ENCODE data around the gene COX7B2. TPM values are rescaled to one million over a fixed set of nuclear protein-coding genes. Genes with fewer than 3 reads are reported as not detected.
A peak's percentile ranks its signal among the peaks of the same experiment; 100 is the strongest.

The COX7B2 gene
- total and polyA plus RNA-seq, 2 of the 4 experiments (the other 2 are of a cell fraction), result not detected

DNA sequence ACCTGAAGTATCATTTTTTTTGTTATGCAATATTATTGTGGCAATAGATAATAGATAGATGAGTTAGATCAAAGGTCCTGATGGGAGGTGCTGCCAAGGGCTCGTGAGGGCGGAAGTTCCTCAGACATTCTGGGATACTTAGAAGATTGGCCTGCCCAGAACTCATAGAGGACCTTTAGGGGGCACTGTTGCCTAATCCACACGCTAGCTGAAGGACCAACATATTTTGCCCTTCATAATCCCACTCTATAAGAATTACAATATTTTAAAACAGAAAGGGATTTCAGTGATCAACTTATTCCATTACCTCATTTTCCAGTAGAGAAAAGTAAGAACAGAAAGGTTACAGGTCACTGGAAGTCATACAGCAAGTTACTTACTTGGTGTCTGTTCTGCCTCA lies 22.9 kb upstream of the COX7B2 start:
- H3K27ac ChIP-seq (ENCODE audit: insufficient read depth, low read length), result no peak overlapping the region
- no peak overlapping the region for H2BK5ac ChIP-seq (ENCODE audit: low read depth, low read length, poor library complexity, severe bottlenecking)
- ATAC-seq (ENCODE audit: low read depth) (peak; percentile 91), DNase-seq (peak; percentile 70)
- dilution Hi-C loops (cut with HindIII; ENCODE audit: low sequenced_read_pairs, unreplicated experiment) (no loop called here), intact Hi-C loops (cut with micrococcal nuclease) (loop anchor here (1.0 to 5.0 kb wide), 6 partner anchors 70 to 630 kb away; no protein-coding TSS in a partner anchor), in situ Hi-C loops (cut with MboI; ENCODE audit: low sequenced_read_pairs) (loop anchor here (5.0 to 25.0 kb wide), 3 partner anchors 190 to 630 kb away; no protein-coding TSS in a partner anchor)
- H3K79me1 ChIP-seq (ENCODE audit: low read depth in 1 of 2, low read length in 2 of 2), result no peaks in the 10 kb centered on the region
- H3K18ac ChIP-seq (ENCODE audit: low read depth, low read length), result no peak overlapping the region
- no peaks in the 10 kb centered on the region for H3K9me3 ChIP-seq (ENCODE audit: control insufficient read depth, insufficient read depth, low read length)
- H2AK5ac ChIP-seq (ENCODE audit: low read depth, low read length), result no peak overlapping the region
- H3K4me3 ChIP-seq (ENCODE audit: insufficient read depth, low read depth, low read length), result no peak overlapping the region
- no peaks in the 10 kb centered on the region for H3K36me3 ChIP-seq (ENCODE audit: control insufficient read depth, insufficient read depth, low read length)
- H3K56ac ChIP-seq (ENCODE audit: extremely low read depth, insufficient read depth, low read length), result no peak overlapping the region
- H3K4me1 ChIP-seq (ENCODE audit: control insufficient read depth, insufficient read depth, low read length), result peaks cover 1% of the 10 kb centered on the region; the same call in 1 of the 2 replicates
- BruUV-seq (replicated peaks), result no TSS peak
- no peak overlapping the region for H2BK15ac ChIP-seq (ENCODE audit: low read depth, low read length)
- no peak overlapping the region for H4K8ac ChIP-seq (ENCODE audit: low read depth in 2 of 2, low read length in 2 of 2)
- H4K20me1 ChIP-seq (ENCODE audit: insufficient read depth, low read length), result no peaks in the 10 kb centered on the region
- H3K27me3 ChIP-seq (ENCODE audit: control insufficient read depth, insufficient read depth, low read length), result no peaks in the 10 kb centered on the region
- H2BK20ac ChIP-seq (ENCODE audit: low read depth, low read length), result peak overlapping the region; percentile 72; the same call in 1 of the 2 replicates
- WGBS, 2 experiments (ENCODE audit: extremely low coverage in 2 of 2, insufficient read length in 1 of 2), result no CpG with 5 or more reads among the region's 3 CpGs
- H3K9ac ChIP-seq (ENCODE audit: low read depth, low read length), result no peak overlapping the region
- TF ChIP-seq BHLHE40 (IDR thresholded peaks at IDR 0.05; ENCODE audit: low read depth, low read length) (no peak), RCOR1 (IDR thresholded peaks at IDR 0.05; ENCODE audit: insufficient replicate concordance, low read length) (no peak), FOS (IDR thresholded peaks at IDR 0.05; ENCODE audit: low read depth, low read length) (no peak), CHD1 (IDR thresholded peaks at IDR 0.05; ENCODE audit: low read depth, low read length) (no peak), MAZ (IDR thresholded peaks at IDR 0.05; ENCODE audit: borderline replicate concordance, low read depth, low read length) (no peak), MAFK (IDR thresholded peaks at IDR 0.05; ENCODE audit: low read depth, low read length) (no peak), NFE2L2 (IDR thresholded peaks at IDR 0.05; ENCODE audit: low read depth, low read length) (no peak), SMC3 (IDR thresholded peaks at IDR 0.05; ENCODE audit: low read depth, low read length) (peak; percentile 76), CEBPB (IDR thresholded peaks at IDR 0.05; ENCODE audit: low read depth, low read length) (no peak), RAD21 (IDR thresholded peaks at IDR 0.05; ENCODE audit: low read length) (peak; percentile 87), MXI1 (IDR thresholded peaks at IDR 0.05; ENCODE audit: borderline replicate concordance, low read depth, low read length) (no peak), POLR2A (IDR thresholded peaks at IDR 0.05; ENCODE audit: low read depth, low read length) (no peak), RFX5 (IDR thresholded peaks at IDR 0.05; ENCODE audit: low read depth, low read length) (no peak)
- TF ChIP-seq, protein P1, sequence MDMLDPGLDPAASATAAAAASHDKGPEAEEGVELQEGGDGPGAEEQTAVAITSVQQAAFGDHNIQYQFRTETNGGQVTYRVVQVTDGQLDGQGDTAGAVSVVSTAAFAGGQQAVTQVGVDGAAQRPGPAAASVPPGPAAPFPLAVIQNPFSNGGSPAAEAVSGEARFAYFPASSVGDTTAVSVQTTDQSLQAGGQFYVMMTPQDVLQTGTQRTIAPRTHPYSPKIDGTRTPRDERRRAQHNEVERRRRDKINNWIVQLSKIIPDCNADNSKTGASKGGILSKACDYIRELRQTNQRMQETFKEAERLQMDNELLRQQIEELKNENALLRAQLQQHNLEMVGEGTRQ (IDR thresholded peaks at IDR 0.05; ENCODE audit: low read depth, low read length), result no peak
- TF ChIP-seq, protein P2, sequence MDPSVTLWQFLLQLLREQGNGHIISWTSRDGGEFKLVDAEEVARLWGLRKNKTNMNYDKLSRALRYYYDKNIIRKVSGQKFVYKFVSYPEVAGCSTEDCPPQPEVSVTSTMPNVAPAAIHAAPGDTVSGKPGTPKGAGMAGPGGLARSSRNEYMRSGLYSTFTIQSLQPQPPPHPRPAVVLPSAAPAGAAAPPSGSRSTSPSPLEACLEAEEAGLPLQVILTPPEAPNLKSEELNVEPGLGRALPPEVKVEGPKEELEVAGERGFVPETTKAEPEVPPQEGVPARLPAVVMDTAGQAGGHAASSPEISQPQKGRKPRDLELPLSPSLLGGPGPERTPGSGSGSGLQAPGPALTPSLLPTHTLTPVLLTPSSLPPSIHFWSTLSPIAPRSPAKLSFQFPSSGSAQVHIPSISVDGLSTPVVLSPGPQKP (IDR thresholded peaks at IDR 0.05; ENCODE audit: borderline replicate concordance, low read depth, low read length), result no peak
- TF ChIP-seq, protein P3, sequence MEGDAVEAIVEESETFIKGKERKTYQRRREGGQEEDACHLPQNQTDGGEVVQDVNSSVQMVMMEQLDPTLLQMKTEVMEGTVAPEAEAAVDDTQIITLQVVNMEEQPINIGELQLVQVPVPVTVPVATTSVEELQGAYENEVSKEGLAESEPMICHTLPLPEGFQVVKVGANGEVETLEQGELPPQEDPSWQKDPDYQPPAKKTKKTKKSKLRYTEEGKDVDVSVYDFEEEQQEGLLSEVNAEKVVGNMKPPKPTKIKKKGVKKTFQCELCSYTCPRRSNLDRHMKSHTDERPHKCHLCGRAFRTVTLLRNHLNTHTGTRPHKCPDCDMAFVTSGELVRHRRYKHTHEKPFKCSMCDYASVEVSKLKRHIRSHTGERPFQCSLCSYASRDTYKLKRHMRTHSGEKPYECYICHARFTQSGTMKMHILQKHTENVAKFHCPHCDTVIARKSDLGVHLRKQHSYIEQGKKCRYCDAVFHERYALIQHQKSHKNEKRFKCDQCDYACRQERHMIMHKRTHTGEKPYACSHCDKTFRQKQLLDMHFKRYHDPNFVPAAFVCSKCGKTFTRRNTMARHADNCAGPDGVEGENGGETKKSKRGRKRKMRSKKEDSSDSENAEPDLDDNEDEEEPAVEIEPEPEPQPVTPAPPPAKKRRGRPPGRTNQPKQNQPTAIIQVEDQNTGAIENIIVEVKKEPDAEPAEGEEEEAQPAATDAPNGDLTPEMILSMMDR (conservative IDR thresholded peaks at IDR 0.05; ENCODE audit: low read depth, low read length), result peak; percentile 81
- H3K4me2 ChIP-seq (ENCODE audit: low read depth, low read length), result no peak overlapping the region
- H3K14ac ChIP-seq (replicated peaks; ENCODE audit: low read depth, low read length), result no peak overlapping the region
- POLR2A ChIA-PET (ENCODE audit: unreplicated experiment), result no interaction called here
- no peak overlapping the region for H2BK120ac ChIP-seq (ENCODE audit: low read depth, low read length)
- H2AK9ac ChIP-seq (replicated peaks; ENCODE audit: low read depth, low read length, poor library complexity), result no peak overlapping the region
- H3K23ac ChIP-seq (ENCODE audit: low read depth, low read length), result no peak overlapping the region
- CTCF ChIA-PET, result interaction anchor here (0.6 to 1.3 kb wide), 6 partner anchors 10 to 533 kb away, joined by 3 to 5 read pairs (median 3); no protein-coding TSS in a partner anchor
- no peaks in the 10 kb centered on the region for H3K9me1 ChIP-seq (ENCODE audit: insufficient read depth, low read length)
- no peak overlapping the region for H4K5ac ChIP-seq (ENCODE audit: low read depth, low read length)
- H2AFZ ChIP-seq (replicated peaks; ENCODE audit: low read length, poor library complexity), result no peak overlapping the region
- no peak overlapping the region for H3K4ac ChIP-seq (ENCODE audit: low read depth, low read length)
- no peak overlapping the region for H4K91ac ChIP-seq (ENCODE audit: insufficient read depth, low read depth, low read length)

Measured in IMR-90 (cell line).